Ovary (tissue), 3 donors: ENCODE measurements around the gene SLC10A4.

Source experiments
- EP300 ChIP-seq: sonication (generic); formaldehyde crosslinking; IDR thresholded peaks from one replicate; pipeline ENCODE4 v1.6.1; 2017; ENCODE audit warnings: antibody characterized with exemption
- POLR2A ChIP-seq: fragments of 450-650 bp; IDR thresholded peaks from one replicate; pipeline ENCODE4 v1.6.1; 2017; ENCODE audit warnings: antibody characterized with exemption, mild to moderate bottlenecking, moderate library complexity
- TF ChIP-seq, protein P1 (sequence below), 3 donors: fragments of 450-650 bp in 2 of 3; fragments of 200-600 bp in 1 of 3; IDR thresholded peaks; one replicate each; pipeline versions ENCODE4 v1.5.1 to v1.8.0; 2016 to 2022; ENCODE audit warnings: antibody characterized with exemption in 3 of 3, mild to moderate bottlenecking in 1 of 3
- donor health status: DM: no; HTN: no; CAD: no.

DNA sequence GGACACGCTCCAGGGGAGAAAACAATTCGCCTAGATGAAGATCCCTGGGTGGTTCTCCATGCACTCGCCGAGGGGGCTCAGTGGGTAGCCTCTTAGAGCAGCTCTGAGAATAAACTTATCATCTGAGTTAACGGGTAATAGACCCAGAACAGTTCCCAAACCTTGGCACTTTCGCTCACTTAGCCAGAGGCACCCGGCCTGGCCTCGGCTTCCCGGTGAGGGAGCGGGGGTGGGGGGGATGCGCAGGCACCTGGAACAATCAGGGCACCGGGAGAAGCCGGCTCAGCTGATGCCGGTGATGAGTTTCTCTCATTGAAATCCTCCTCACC is 6.5 kb downstream of the SLC10A4 start:
- TF ChIP-seq, protein P1, sequence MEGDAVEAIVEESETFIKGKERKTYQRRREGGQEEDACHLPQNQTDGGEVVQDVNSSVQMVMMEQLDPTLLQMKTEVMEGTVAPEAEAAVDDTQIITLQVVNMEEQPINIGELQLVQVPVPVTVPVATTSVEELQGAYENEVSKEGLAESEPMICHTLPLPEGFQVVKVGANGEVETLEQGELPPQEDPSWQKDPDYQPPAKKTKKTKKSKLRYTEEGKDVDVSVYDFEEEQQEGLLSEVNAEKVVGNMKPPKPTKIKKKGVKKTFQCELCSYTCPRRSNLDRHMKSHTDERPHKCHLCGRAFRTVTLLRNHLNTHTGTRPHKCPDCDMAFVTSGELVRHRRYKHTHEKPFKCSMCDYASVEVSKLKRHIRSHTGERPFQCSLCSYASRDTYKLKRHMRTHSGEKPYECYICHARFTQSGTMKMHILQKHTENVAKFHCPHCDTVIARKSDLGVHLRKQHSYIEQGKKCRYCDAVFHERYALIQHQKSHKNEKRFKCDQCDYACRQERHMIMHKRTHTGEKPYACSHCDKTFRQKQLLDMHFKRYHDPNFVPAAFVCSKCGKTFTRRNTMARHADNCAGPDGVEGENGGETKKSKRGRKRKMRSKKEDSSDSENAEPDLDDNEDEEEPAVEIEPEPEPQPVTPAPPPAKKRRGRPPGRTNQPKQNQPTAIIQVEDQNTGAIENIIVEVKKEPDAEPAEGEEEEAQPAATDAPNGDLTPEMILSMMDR (IDR thresholded peaks at IDR 0.05) = no peak
- TF ChIP-seq POLR2A (no peak), EP300 (no peak)
